ENCODE measurements around the gene CCNC.
A peak's percentile ranks its signal among the peaks of the same experiment; 100 is the strongest.
"Not testable (repeated sequence)": the region's sequence is repeated elsewhere in the genome, so short reads cannot be mapped to it uniquely, and the experiment has no call there.

CCNC gene

GRCh38 chr6:99602520-99603420 lies 34.3 kb upstream of the CCNC start:
- no peak for DNase-seq

GRCh38 chr6:99594696-99595095 lies 26.2 kb upstream of the CCNC start:
- not testable (repeated sequence) for DNase-seq

GRCh38 chr6:99592900-99593299 lies 24.4 kb upstream of the CCNC start:
- DNase-seq, result no peak

GRCh38 chr6:99591673-99592364 lies 23.4 kb upstream of the CCNC start:
- DNase-seq, result no peak

GRCh38 chr6:99590728-99591672 lies 22.5 kb upstream of the CCNC start:
- no peak for DNase-seq

GRCh38 chr6:99589907-99590493 lies 21.5 kb upstream of the CCNC start:
- no peak for DNase-seq

GRCh38 chr6:99589290-99589672 lies 20.8 kb upstream of the CCNC start:
- DNase-seq, result no peak

- DNase-seq, result peak; percentile 60
Observed at GRCh38 chr6:99588618-99589289, 20.3 kb upstream of the CCNC start.

- DNase-seq, result no peak
Observed at GRCh38 chr6:99587792-99588191, 19.3 kb upstream of the CCNC start.

GRCh38 chr6:99579781-99580180 lies 11.3 kb upstream of the CCNC start:
- no peak for DNase-seq

GRCh38 chr6:99575544-99576227 lies 7.2 kb upstream of the CCNC start:
- no peak for DNase-seq

- DNase-seq, result no peak
Observed at GRCh38 chr6:99573980-99574617, 5.6 kb upstream of the CCNC start.

- no peak for DNase-seq
Observed at GRCh38 chr6:99563056-99563723, 5.3 kb downstream of the CCNC start.

- DNase-seq, result no peak
Observed at GRCh38 chr6:99560668-99561067, 7.8 kb downstream of the CCNC start.

GRCh38 chr6:99559057-99559456 lies 9.4 kb downstream of the CCNC start:
- no peak for DNase-seq

- DNase-seq, result no peak
Observed at GRCh38 chr6:99553888-99554287, 14.6 kb downstream of the CCNC start.

- DNase-seq, result no peak
Observed at GRCh38 chr6:99550046-99550748, 18.3 kb downstream of the CCNC start.

- no peak for DNase-seq
Observed at GRCh38 chr6:99548706-99549105, 19.8 kb downstream of the CCNC start.

GRCh38 chr6:99547526-99547925 lies 20.9 kb downstream of the CCNC start:
- no peak for DNase-seq

GRCh38 chr6:99545442-99545841 lies 23.0 kb downstream of the CCNC start:
- no peak for DNase-seq
